Stimulated activated CD8-positive, alpha-beta memory T cell treated with anti-CD3 and anti-CD28 coated beads, Interleukin-4, amount 100 ng/mL, for 4 hours (primary cell): Measurements from ENCODE around the gene ABCC9.

Experiments
- DNase-seq, 2 donors: peaks; one replicate each; pipeline ENCODE4 v3.0.0-alpha.2; 2020; ENCODE audit warnings: low read depth in 2 of 2, low spot score in 1 of 2

The ABCC9 gene

GRCh38 chr12:21940549-21941505, at the start of gene ABCC9:
TSS of gene ABCC9 (minus strand) at chr12:21941426. CDS start at chr12:21936674, 4,752 bp downstream.
- DNase-seq: no peak

- DNase-seq: no peak
Observed at GRCh38 chr12:21989819-21990412, 48.7 kb upstream of the ABCC9 start.

GRCh38 chr12:21988619-21989018, 47.4 kb upstream of the ABCC9 start:
- DNase-seq: no peak

GRCh38 chr12:21987755-21988154, 46.5 kb upstream of the ABCC9 start:
- DNase-seq: no peak

GRCh38 chr12:21985155-21985554, 43.9 kb upstream of the ABCC9 start:
- no peak for DNase-seq

- no peak for DNase-seq
Observed at GRCh38 chr12:21984375-21984774, 43.1 kb upstream of the ABCC9 start.

- no peak for DNase-seq
Observed at GRCh38 chr12:21983095-21983494, 41.9 kb upstream of the ABCC9 start.

- DNase-seq: no peak
Observed at GRCh38 chr12:21980544-21980943, 39.3 kb upstream of the ABCC9 start.

GRCh38 chr12:21975293-21975692, 34.1 kb upstream of the ABCC9 start:
- DNase-seq: no peak

- DNase-seq: no peak
Observed at GRCh38 chr12:21973221-21973620, 32.0 kb upstream of the ABCC9 start.

GRCh38 chr12:21972055-21972454, 30.8 kb upstream of the ABCC9 start:
- DNase-seq: no peak

GRCh38 chr12:21971344-21971743, 30.1 kb upstream of the ABCC9 start:
- no peak for DNase-seq

GRCh38 chr12:21962821-21963220, 21.6 kb upstream of the ABCC9 start:
- DNase-seq: no peak

- no peak for DNase-seq
Observed at GRCh38 chr12:21962236-21962635, 21.0 kb upstream of the ABCC9 start.

- DNase-seq: no peak
Observed at GRCh38 chr12:21950649-21951048, 9.4 kb upstream of the ABCC9 start.

- no peak for DNase-seq
Observed at GRCh38 chr12:21949036-21949435, 7.8 kb upstream of the ABCC9 start.

- DNase-seq: no peak
Observed at GRCh38 chr12:21946983-21947382, 5.8 kb upstream of the ABCC9 start.

- no peak for DNase-seq
Observed at GRCh38 chr12:21945002-21945401, 3.8 kb upstream of the ABCC9 start.

GRCh38 chr12:21942377-21942703, 1.1 kb upstream of the ABCC9 start:
- DNase-seq: no peak

GRCh38 chr12:21941506-21942376, 515 bp upstream of the ABCC9 start:
- DNase-seq: no peak

- DNase-seq: no peak
Observed at GRCh38 chr12:21939435-21939834, 1.8 kb downstream of the ABCC9 start.

GRCh38 chr12:21938879-21939278, 2.3 kb downstream of the ABCC9 start:
- no peak for DNase-seq
